ENCODE measurements around the gene NPDC1. TPM values are rescaled to one million over a fixed set of nuclear protein-coding genes. Genes with fewer than 3 reads are reported as not detected.

Gene NPDC1
- polyA plus RNA-seq, 2 of the 4 experiments (the other 2 are of a cell fraction): 12.7 to 40.6 TPM

DNA sequence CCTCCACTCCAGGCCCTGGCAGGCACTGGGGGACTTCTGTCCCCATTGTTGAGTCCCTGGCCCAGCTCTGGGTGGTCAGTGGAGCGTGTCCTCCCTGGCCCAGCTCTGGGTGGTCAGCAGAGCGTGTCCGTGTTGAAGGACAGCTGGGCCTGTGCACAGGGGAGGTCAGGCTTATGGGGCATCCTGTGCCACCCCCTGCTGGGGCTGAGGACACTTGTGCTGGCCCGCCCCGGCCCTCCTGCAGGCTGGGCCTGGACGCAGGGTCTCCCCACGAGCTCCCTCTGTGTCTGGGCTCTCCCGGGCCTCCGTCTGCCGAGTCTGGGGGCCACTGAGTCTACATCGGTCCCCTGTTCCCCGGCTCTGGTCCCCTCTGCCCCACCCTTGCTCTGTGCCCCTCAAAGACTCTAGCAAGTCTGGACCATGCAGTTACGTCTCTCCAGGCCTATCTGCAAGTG lies 38.1 kb downstream of the NPDC1 start:
- H3K9me3 ChIP-seq: no peaks in the 10 kb centered on the region
- H3K4me1 ChIP-seq: peaks cover 5% of the 10 kb centered on the region; the same call in 2 of the 3 replicates
- ChIA-PET CTCF (interaction anchor here (1.3 to 2.9 kb wide), 3 partner anchors 21 to 60 kb away, joined by 7 to 13 read pairs (median 9); no protein-coding TSS in a partner anchor), POLR2A (no interaction called here)
- DNase-seq (ENCODE audit: low read depth in 1 of 2, low spot score in 1 of 2): no peak
- TF ChIP-seq HES2 (IDR thresholded peaks at IDR 0.05): no peak
- peak in 1 of 2 experiments; percentile 17; a peak in 3 of 6 replicates for ATAC-seq
- H3K4me3 ChIP-seq: no peak overlapping the region
- 89% methylated on average over 10 of the region's 13 CpGs for WGBS (ENCODE audit: missing lambda C conversion rate)
- FAIRE-seq: no peak
- H3K27ac ChIP-seq: no peak overlapping the region
- no peak overlapping the region for H3K4me2 ChIP-seq

GRCh38 chr9:137007108-137007815 lies 38.7 kb downstream of the NPDC1 start:
- FAIRE-seq (no peak), ATAC-seq (peak in 1 of 2 experiments; percentile 47; a peak in 3 of 6 replicates)
- WGBS (ENCODE audit: missing lambda C conversion rate): 68% methylated on average over 24 of the region's 30 CpGs

More at GRCh38 chr9:137007108-137007815, 38.7 kb downstream of the NPDC1 start:
- H3K27ac ChIP-seq: no peak overlapping the region
- TF ChIP-seq FOSB (CRISPR knock-in tag; IDR thresholded peaks at IDR 0.05) (no peak), SREBF2 (IDR thresholded peaks at IDR 0.05) (no peak), HDAC2 (IDR thresholded peaks at IDR 0.05) (no peak), NPAS2 (CRISPR knock-in tag; IDR thresholded peaks at IDR 0.05; ENCODE audit: borderline replicate concordance) (no peak), ZFP36 (IDR thresholded peaks at IDR 0.05; ENCODE audit: borderline replicate concordance, partially characterized antibody) (no peak), BCL3 (IDR thresholded peaks at IDR 0.05) (no peak), ZC3H11A (IDR thresholded peaks at IDR 0.05) (no peak), HEYL (CRISPR knock-in tag; IDR thresholded peaks at IDR 0.05) (no peak), HOXB5 (CRISPR knock-in tag; IDR thresholded peaks at IDR 0.05) (no peak), PBX3 (IDR thresholded peaks at IDR 0.05) (no peak), KDM1A (IDR thresholded peaks at IDR 0.05; ENCODE audit: low read depth) (no peak), JUN (IDR thresholded peaks at IDR 0.05) (no peak), ZNF302 (CRISPR knock-in tag; IDR thresholded peaks at IDR 0.05) (no peak), MAFK (IDR thresholded peaks at IDR 0.05; ENCODE audit: partially characterized antibody) (no peak), RFX5 (IDR thresholded peaks at IDR 0.05) (no peak), FOXS1 (CRISPR knock-in tag; IDR thresholded peaks at IDR 0.05) (no peak), HOXB13 (CRISPR knock-in tag; IDR thresholded peaks at IDR 0.05; ENCODE audit: low read depth) (no peak), EHMT2 (IDR thresholded peaks at IDR 0.05; ENCODE audit: low read depth) (no peak), NR3C1 (IDR thresholded peaks at IDR 0.05) (no peak)
- TF ChIP-seq, protein P1, sequence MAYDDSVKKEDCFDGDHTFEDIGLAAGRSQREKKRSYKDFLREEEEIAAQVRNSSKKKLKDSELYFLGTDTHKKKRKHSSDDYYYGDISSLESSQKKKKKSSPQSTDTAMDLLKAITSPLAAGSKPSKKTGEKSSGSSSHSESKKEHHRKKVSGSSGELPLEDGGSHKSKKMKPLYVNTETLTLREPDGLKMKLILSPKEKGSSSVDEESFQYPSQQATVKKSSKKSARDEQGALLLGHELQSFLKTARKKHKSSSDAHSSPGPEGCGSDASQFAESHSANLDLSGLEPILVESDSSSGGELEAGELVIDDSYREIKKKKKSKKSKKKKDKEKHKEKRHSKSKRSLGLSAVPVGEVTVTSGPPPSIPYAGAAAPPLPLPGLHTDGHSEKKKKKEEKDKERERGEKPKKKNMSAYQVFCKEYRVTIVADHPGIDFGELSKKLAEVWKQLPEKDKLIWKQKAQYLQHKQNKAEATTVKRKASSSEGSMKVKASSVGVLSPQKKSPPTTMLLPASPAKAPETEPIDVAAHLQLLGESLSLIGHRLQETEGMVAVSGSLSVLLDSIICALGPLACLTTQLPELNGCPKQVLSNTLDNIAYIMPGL (CRISPR knock-in tag; IDR thresholded peaks at IDR 0.05; ENCODE audit: borderline replicate concordance): no peak
- peaks cover 5% of the 10 kb centered on the region; the same call in 2 of the 3 replicates for H3K4me1 ChIP-seq
- H3K4me3 ChIP-seq: no peak overlapping the region
- DNase-seq (ENCODE audit: low read depth in 1 of 2, low spot score in 1 of 2): no peak
- no peak overlapping the region for H3K4me2 ChIP-seq
- no peaks in the 10 kb centered on the region for H3K9me3 ChIP-seq
- ChIA-PET POLR2A (interaction anchor here (0.8 kb wide), 1 partner anchor 15 kb away, joined by 3 read pairs; the partner anchor contains the start of gene PAXX), CTCF (interaction anchor here (0.6 to 6.1 kb wide), 6 partner anchors 22 to 185 kb away, joined by 3 to 37 read pairs (median 8); partner anchors contain the start of genes ABCA2 and NPDC1)
